Measurements from ENCODE around the gene ZBTB20.

Gene ZBTB20

GRCh38 chr3:114640126-114640525, 507.0 kb downstream of the ZBTB20 start:
- no peak for DNase-seq (ENCODE audit: low read depth)
- TF ChIP-seq, protein P1, sequence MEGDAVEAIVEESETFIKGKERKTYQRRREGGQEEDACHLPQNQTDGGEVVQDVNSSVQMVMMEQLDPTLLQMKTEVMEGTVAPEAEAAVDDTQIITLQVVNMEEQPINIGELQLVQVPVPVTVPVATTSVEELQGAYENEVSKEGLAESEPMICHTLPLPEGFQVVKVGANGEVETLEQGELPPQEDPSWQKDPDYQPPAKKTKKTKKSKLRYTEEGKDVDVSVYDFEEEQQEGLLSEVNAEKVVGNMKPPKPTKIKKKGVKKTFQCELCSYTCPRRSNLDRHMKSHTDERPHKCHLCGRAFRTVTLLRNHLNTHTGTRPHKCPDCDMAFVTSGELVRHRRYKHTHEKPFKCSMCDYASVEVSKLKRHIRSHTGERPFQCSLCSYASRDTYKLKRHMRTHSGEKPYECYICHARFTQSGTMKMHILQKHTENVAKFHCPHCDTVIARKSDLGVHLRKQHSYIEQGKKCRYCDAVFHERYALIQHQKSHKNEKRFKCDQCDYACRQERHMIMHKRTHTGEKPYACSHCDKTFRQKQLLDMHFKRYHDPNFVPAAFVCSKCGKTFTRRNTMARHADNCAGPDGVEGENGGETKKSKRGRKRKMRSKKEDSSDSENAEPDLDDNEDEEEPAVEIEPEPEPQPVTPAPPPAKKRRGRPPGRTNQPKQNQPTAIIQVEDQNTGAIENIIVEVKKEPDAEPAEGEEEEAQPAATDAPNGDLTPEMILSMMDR (IDR thresholded peaks at IDR 0.05; ENCODE audit: control insufficient read depth, insufficient read depth, low read depth, low read length, missing control alignments), result no peak
- no peak overlapping the region for H3K4me3 ChIP-seq (ENCODE audit: control insufficient read depth, low read depth, low read length)

DNA sequence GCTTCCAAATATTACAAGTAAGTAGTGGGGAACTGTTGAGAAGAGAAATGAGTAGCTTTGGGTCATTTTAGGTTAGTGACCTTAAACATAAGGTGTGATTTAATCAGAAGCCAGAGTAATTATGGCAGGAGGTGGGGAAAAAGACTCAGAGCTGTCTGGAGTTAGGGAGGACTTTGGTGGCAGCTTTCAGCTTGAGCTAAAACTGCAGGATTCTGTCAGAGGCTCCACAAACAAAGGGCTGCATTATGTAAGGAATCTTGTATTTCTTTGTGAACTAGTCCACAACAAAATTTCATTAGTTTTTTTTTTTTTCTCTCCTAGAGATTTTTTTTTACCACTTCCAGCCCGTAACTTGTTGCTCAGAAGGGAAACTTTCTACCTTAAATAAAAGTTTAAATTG, 507.9 kb downstream of the ZBTB20 start:
- H3K4me3 ChIP-seq (ENCODE audit: control insufficient read depth, low read depth, low read length), result no peak overlapping the region
- DNase-seq (ENCODE audit: low read depth), result no peak
- TF ChIP-seq, protein P1 (IDR thresholded peaks at IDR 0.05; ENCODE audit: control insufficient read depth, insufficient read depth, low read depth, low read length, missing control alignments), result no peak

- no peak overlapping the region for H3K4me3 ChIP-seq (ENCODE audit: control insufficient read depth, low read depth, low read length)
- no peak for DNase-seq (ENCODE audit: low read depth)
- TF ChIP-seq, protein P1 (IDR thresholded peaks at IDR 0.05; ENCODE audit: control insufficient read depth, insufficient read depth, low read depth, low read length, missing control alignments), result no peak
These were observed 511.2 kb downstream of the ZBTB20 start for GRCh38 chr3:114635878-114636277.

DNA sequence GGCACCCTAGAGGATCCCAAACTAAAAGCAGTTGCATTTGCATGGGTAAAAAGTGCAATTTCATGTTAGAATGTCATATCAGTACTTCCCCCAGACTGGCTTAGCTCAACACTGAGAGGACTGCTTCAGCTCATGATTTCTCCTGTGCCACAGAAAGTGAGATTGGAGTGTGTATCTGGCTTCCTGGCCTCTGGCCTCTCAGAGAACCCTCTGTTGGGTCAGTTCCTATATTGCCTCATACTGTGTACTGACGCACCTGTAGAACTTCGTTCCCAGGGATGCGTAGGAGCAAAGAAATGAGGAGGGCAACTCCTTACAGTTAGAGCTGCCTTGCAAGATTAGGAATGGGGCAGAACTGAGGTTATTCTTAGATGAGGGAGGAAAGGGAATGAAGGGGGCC, 512.5 kb downstream of the ZBTB20 start:
- TF ChIP-seq, protein P1 (IDR thresholded peaks at IDR 0.05; ENCODE audit: control insufficient read depth, insufficient read depth, low read depth, low read length, missing control alignments), result no peak
- no peak for DNase-seq (ENCODE audit: low read depth)
- no peak overlapping the region for H3K4me3 ChIP-seq (ENCODE audit: control insufficient read depth, low read depth, low read length)

DNA sequence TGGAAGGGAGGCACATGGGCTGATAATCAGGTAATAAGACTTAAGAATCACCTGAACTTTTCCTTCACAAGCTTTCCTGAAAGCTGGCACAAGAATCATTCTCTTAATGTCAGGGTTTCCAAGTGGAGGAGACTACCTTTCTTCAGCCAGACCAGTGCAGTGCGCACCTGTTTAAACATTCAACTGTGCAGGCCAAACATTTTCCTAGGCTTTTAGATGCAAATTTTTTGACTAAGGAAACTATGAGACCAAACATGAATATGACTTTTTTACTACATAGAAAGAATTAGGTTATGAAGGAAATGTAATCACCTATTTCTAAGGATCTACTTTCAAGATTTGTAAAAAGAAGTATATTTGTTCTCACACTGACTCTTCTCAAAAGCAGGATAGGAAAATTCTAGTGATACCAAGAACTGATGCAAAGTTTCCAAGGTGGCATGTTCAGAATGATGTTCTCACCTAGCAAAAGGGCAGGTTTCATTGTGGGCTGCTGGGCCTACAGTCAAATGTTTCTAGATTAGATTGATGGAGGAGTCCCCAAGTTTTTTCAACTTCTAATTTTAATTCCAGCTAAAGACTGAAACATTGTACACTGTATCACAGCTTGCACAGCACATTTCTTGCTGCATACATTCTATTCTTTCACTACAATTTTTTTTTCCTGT, 514.2 kb downstream of the ZBTB20 start:
- TF ChIP-seq, protein P1 (IDR thresholded peaks at IDR 0.05; ENCODE audit: control insufficient read depth, insufficient read depth, low read depth, low read length, missing control alignments), result no peak
- no peak for DNase-seq (ENCODE audit: low read depth)
- H3K4me3 ChIP-seq (ENCODE audit: control insufficient read depth, low read depth, low read length), result no peak overlapping the region

- no peak for DNase-seq (ENCODE audit: low read depth)
- no peak overlapping the region for H3K4me3 ChIP-seq (ENCODE audit: control insufficient read depth, low read depth, low read length)
- TF ChIP-seq, protein P1 (IDR thresholded peaks at IDR 0.05; ENCODE audit: control insufficient read depth, insufficient read depth, low read depth, low read length, missing control alignments), result no peak
These were observed 519.3 kb downstream of the ZBTB20 start for GRCh38 chr3:114627770-114628169.
